Peyer's patch (tissue), 4 donors: Measurements from ENCODE around the gene RCSD1.

ENCODE experiments used
- CTCF ChIP-seq, 6 experiments: fragments of 450-650 bp in 4 of 6; fragments of 200-600 bp in 2 of 6; sonication (generic) in 1 of 6; IDR thresholded peaks; one replicate each; pipeline ENCODE4 v1.5.1; 2017 to 2019; ENCODE audit warnings: antibody characterized with exemption in 6 of 6, mild to moderate bottlenecking in 3 of 6, moderate library complexity in 1 of 6
- POLR2A ChIP-seq, 2 donors: fragments of 450-650 bp; IDR thresholded peaks; one replicate each; pipeline ENCODE4 v1.5.1; 2017; ENCODE audit warnings: antibody characterized with exemption in 2 of 2, mild to moderate bottlenecking in 2 of 2, moderate library complexity in 2 of 2

DNA sequence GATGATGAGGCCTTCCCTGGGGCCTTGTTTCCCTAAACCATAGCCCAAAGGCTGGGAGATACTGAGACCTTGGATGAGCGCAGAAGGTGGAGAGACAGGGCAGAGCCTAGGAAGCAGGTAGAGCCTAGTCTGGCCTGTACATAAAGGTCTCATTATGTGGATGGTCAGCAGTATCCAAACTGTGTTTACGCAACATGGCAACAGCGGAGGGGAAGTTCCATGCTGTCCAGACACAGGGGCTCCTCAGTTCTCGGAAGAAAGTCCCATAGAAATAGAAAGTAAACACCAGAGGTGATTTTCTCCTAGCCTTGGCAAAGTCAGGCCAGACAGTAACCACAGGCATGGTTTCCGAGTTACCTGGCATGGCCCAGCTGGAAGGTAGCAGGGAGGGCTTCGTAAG is 49.7 kb downstream of the RCSD1 start:
- TF ChIP-seq CTCF (IDR thresholded peaks at IDR 0.05), result no peak
- no peak for TF ChIP-seq POLR2A (IDR thresholded peaks at IDR 0.05)
